HUES6 (cell line): ENCODE measurements around the gene PPP2R3A.
"Not testable (repeated sequence)": the region's sequence is repeated elsewhere in the genome, so short reads cannot be mapped to it uniquely, and the experiment has no call there.

Experiments
- H3K27ac ChIP-seq: 2 replicates; pipeline ENCODE4 v1.7.0; 2013; ENCODE audit warnings: low read depth, mild to moderate bottlenecking, low read length, inconsistent platforms
- H3K27me3 ChIP-seq: 2 replicates; pipeline ENCODE4 v1.6.1; 2013; ENCODE audit warnings: low read length; ENCODE audit not compliant: control insufficient read depth, insufficient read depth
- H3K36me3 ChIP-seq: 2 replicates; pipeline ENCODE4 v1.6.1; 2013; ENCODE audit warnings: low read length; ENCODE audit not compliant: control insufficient read depth, insufficient read depth
- H3K4me1 ChIP-seq: 2 replicates; pipeline ENCODE4 v1.6.1; 2013; ENCODE audit warnings: low read length; ENCODE audit not compliant: control insufficient read depth, insufficient read depth
- H3K4me3 ChIP-seq: 2 replicates; pipeline ENCODE4 v1.5.1; 2013; ENCODE audit warnings: low read depth, low read length
- H3K9ac ChIP-seq: one replicate; pipeline ENCODE4 v1.6.1; 2013; ENCODE audit warnings: mild to moderate bottlenecking, low read length
- H3K9me3 ChIP-seq: 2 replicates; pipeline ENCODE4 v1.6.1; 2013; ENCODE audit warnings: low read depth, low read length; ENCODE audit not compliant: control insufficient read depth, insufficient read depth

The PPP2R3A gene

GRCh38 chr3:136184703-136185102 is 219.2 kb downstream of the PPP2R3A start:
- no peaks in the 10 kb centered on the region for H3K36me3 ChIP-seq

GRCh38 chr3:136186344-136186743 is 220.8 kb downstream of the PPP2R3A start:
- H3K4me3 ChIP-seq, result no peak overlapping the region
- peaks cover 20% of the 10 kb centered on the region for H3K4me1 ChIP-seq
- no peak overlapping the region for H3K27ac ChIP-seq
- H3K9ac ChIP-seq, result no peak overlapping the region
- H3K9me3 ChIP-seq, result no peaks in the 10 kb centered on the region
- H3K27me3 ChIP-seq, result no peaks in the 10 kb centered on the region
- no peaks in the 10 kb centered on the region for H3K36me3 ChIP-seq

More at GRCh38 chr3:136184703-136185102, 219.2 kb downstream of the PPP2R3A start:
- no peaks in the 10 kb centered on the region for H3K9me3 ChIP-seq
- H3K27ac ChIP-seq, result no peak overlapping the region
- H3K4me1 ChIP-seq, result peaks cover 20% of the 10 kb centered on the region
- H3K27me3 ChIP-seq, result no peaks in the 10 kb centered on the region
- no peak overlapping the region for H3K4me3 ChIP-seq
- no peak overlapping the region for H3K9ac ChIP-seq

- H3K4me1 ChIP-seq, result peaks cover 20% of the 10 kb centered on the region
- no peak overlapping the region for H3K4me3 ChIP-seq
- no peak overlapping the region for H3K27ac ChIP-seq
- H3K36me3 ChIP-seq, result no peaks in the 10 kb centered on the region
- no peaks in the 10 kb centered on the region for H3K9me3 ChIP-seq
- no peak overlapping the region for H3K9ac ChIP-seq
- H3K27me3 ChIP-seq, result no peaks in the 10 kb centered on the region
These were observed 221.3 kb downstream of the PPP2R3A start for GRCh38 chr3:136186846-136187245.

- peaks cover 23% of the 10 kb centered on the region for H3K4me1 ChIP-seq
- no peaks in the 10 kb centered on the region for H3K27me3 ChIP-seq
- H3K4me3 ChIP-seq, result no peak overlapping the region
- no peaks in the 10 kb centered on the region for H3K36me3 ChIP-seq
- H3K9ac ChIP-seq, result no peak overlapping the region
- H3K9me3 ChIP-seq, result no peaks in the 10 kb centered on the region
- H3K27ac ChIP-seq, result no peak overlapping the region
These were observed 222.3 kb downstream of the PPP2R3A start for GRCh38 chr3:136187868-136188267.

- no peak overlapping the region for H3K27ac ChIP-seq
- no peaks in the 10 kb centered on the region for H3K27me3 ChIP-seq
- H3K9me3 ChIP-seq, result no peaks in the 10 kb centered on the region
- H3K9ac ChIP-seq, result no peak overlapping the region
- no peaks in the 10 kb centered on the region for H3K36me3 ChIP-seq
- H3K4me1 ChIP-seq, result peaks cover 29% of the 10 kb centered on the region
- H3K4me3 ChIP-seq, result no peak overlapping the region
These were observed 223.5 kb downstream of the PPP2R3A start for GRCh38 chr3:136189043-136189442.

- H3K36me3 ChIP-seq, result 0 out of 2 replicates have a peak, but pooled peaks cover 3% of the 10 kb centered on the region
- H3K27ac ChIP-seq, result no peak overlapping the region
- no peaks in the 10 kb centered on the region for H3K27me3 ChIP-seq
- peaks cover 29% of the 10 kb centered on the region for H3K4me1 ChIP-seq
- H3K9me3 ChIP-seq, result no peaks in the 10 kb centered on the region
- no peak overlapping the region for H3K9ac ChIP-seq
- H3K4me3 ChIP-seq, result no peak overlapping the region
These were observed 224.5 kb downstream of the PPP2R3A start for GRCh38 chr3:136189859-136190617.

GRCh38 chr3:136192195-136192594 is 226.7 kb downstream of the PPP2R3A start:
- H3K4me1 ChIP-seq, result peaks cover 27% of the 10 kb centered on the region

GRCh38 chr3:136192831-136193230 is 227.3 kb downstream of the PPP2R3A start:
- peak overlapping the region; percentile 91 for H3K4me3 ChIP-seq
- no peak overlapping the region for H3K27ac ChIP-seq
- H3K4me1 ChIP-seq, result peaks cover 30% of the 10 kb centered on the region
- no peak overlapping the region for H3K9ac ChIP-seq
- no peaks in the 10 kb centered on the region for H3K27me3 ChIP-seq
- no peaks in the 10 kb centered on the region for H3K9me3 ChIP-seq
- H3K36me3 ChIP-seq, result 0 out of 2 replicates have a peak, but pooled peaks cover 3% of the 10 kb centered on the region

More at GRCh38 chr3:136192195-136192594, 226.7 kb downstream of the PPP2R3A start:
- H3K9me3 ChIP-seq, H3K9ac ChIP-seq, H3K36me3 ChIP-seq, H3K27me3 ChIP-seq, H3K27ac ChIP-seq: not testable (repeated sequence)
- H3K4me3 ChIP-seq, result peak overlapping the region; percentile 91; the same call in 1 of the 2 replicates

GRCh38 chr3:136193278-136194054 is 227.9 kb downstream of the PPP2R3A start:
- H3K36me3 ChIP-seq, result 0 out of 2 replicates have a peak, but pooled peaks cover 3% of the 10 kb centered on the region
- H3K9me3 ChIP-seq, result peaks cover under 1% of the 10 kb centered on the region; the same call in 1 of the 2 replicates
- peaks cover 25% of the 10 kb centered on the region for H3K4me1 ChIP-seq
- peak overlapping the region; percentile 91 for H3K4me3 ChIP-seq
- H3K27ac ChIP-seq, result no peak overlapping the region
- H3K9ac ChIP-seq, result peak overlapping the region; percentile 40
- no peaks in the 10 kb centered on the region for H3K27me3 ChIP-seq

GRCh38 chr3:136194409-136195257 is 229.1 kb downstream of the PPP2R3A start:
- H3K27ac ChIP-seq, result peak overlapping the region; percentile 88; the same call in 1 of the 2 replicates
- peak overlapping the region; percentile 91 for H3K4me3 ChIP-seq
- peaks cover 2% of the 10 kb centered on the region; the same call in 1 of the 2 replicates for H3K9me3 ChIP-seq
- H3K4me1 ChIP-seq, result peaks cover 21% of the 10 kb centered on the region
- peak overlapping the region; percentile 87 for H3K9ac ChIP-seq
- 0 out of 2 replicates have a peak, but pooled peaks cover 3% of the 10 kb centered on the region for H3K36me3 ChIP-seq
- no peaks in the 10 kb centered on the region for H3K27me3 ChIP-seq
